ENCODE data around the gene MRO.
A peak's percentile ranks its signal among the peaks of the same experiment; 100 is the strongest.
"Not testable (repeated sequence)": the region's sequence is repeated elsewhere in the genome, so short reads cannot be mapped to it uniquely, and the experiment has no call there.

The MRO gene

GRCh38 chr18:50833496-50833895, 13.7 kb upstream of the MRO start:
- not testable (repeated sequence) for DNase-seq (ENCODE audit: low read depth, low spot score)

- DNase-seq (ENCODE audit: low read depth, low spot score), result no peak
These were observed 12.9 kb upstream of the MRO start for GRCh38 chr18:50832754-50833153.

GRCh38 chr18:50830544-50830943, 10.7 kb upstream of the MRO start:
- no peak for DNase-seq (ENCODE audit: low read depth, low spot score)

- no peak for DNase-seq (ENCODE audit: low read depth, low spot score)
These were observed 9.8 kb upstream of the MRO start for GRCh38 chr18:50829644-50830043.

GRCh38 chr18:50826027-50826426, 6.2 kb upstream of the MRO start:
- no peak for DNase-seq (ENCODE audit: low read depth, low spot score)

GRCh38 chr18:50825621-50826020, 5.8 kb upstream of the MRO start:
- no peak for DNase-seq (ENCODE audit: low read depth, low spot score)

- DNase-seq (ENCODE audit: low read depth, low spot score), result no peak
These were observed 2.9 kb upstream of the MRO start for GRCh38 chr18:50822756-50823155.

- DNase-seq (ENCODE audit: low read depth, low spot score), result no peak
These were observed 1.2 kb upstream of the MRO start for GRCh38 chr18:50820901-50821520.

- DNase-seq (ENCODE audit: low read depth, low spot score), result no peak
These were observed 639 bp downstream of the MRO start for GRCh38 chr18:50819027-50819727.

- peak; percentile 8 for DNase-seq (ENCODE audit: low read depth, low spot score)
These were observed 3.2 kb downstream of the MRO start for GRCh38 chr18:50816419-50817166.

GRCh38 chr18:50814395-50814794, 5.4 kb downstream of the MRO start:
- DNase-seq (ENCODE audit: low read depth, low spot score), result no peak

- no peak for DNase-seq (ENCODE audit: low read depth, low spot score)
These were observed 6.5 kb downstream of the MRO start for GRCh38 chr18:50813353-50813752.

- DNase-seq (ENCODE audit: low read depth, low spot score), result no peak
These were observed 7.0 kb downstream of the MRO start for GRCh38 chr18:50812834-50813233.

GRCh38 chr18:50807176-50807575, 12.6 kb downstream of the MRO start:
- no peak for DNase-seq (ENCODE audit: low read depth, low spot score)

- no peak for DNase-seq (ENCODE audit: low read depth, low spot score)
These were observed 13.6 kb downstream of the MRO start for GRCh38 chr18:50806208-50806616.

- no peak for DNase-seq (ENCODE audit: low read depth, low spot score)
These were observed 14.1 kb downstream of the MRO start for GRCh38 chr18:50805732-50806131.

GRCh38 chr18:50803592-50803991, 16.2 kb downstream of the MRO start:
- DNase-seq (ENCODE audit: low read depth, low spot score), result no peak

- DNase-seq (ENCODE audit: low read depth, low spot score), result no peak
These were observed 17.7 kb downstream of the MRO start for GRCh38 chr18:50802141-50802540.

- DNase-seq (ENCODE audit: low read depth, low spot score), result no peak
These were observed 22.7 kb downstream of the MRO start for GRCh38 chr18:50797142-50797541.

GRCh38 chr18:50796495-50796894, 23.3 kb downstream of the MRO start:
- no peak for DNase-seq (ENCODE audit: low read depth, low spot score)

GRCh38 chr18:50793641-50794565, 25.9 kb downstream of the MRO start:
- no peak for DNase-seq (ENCODE audit: low read depth, low spot score)

- no peak for DNase-seq (ENCODE audit: low read depth, low spot score)
These were observed 26.9 kb downstream of the MRO start for GRCh38 chr18:50792885-50793284.

All from brain pericyte (primary cell).